GM12874 (cell line): ENCODE data around the gene ABCG4.

Experiments
- CTCF ChIP-seq: IDR thresholded peaks from 2 replicates; pipeline ENCODE4 v1.5.1; 2011; ENCODE audit warnings: low read depth, mild to moderate bottlenecking, control low read depth, low read length, moderate library complexity; ENCODE audit not compliant: insufficient read depth

The ABCG4 gene

GRCh38 chr11:119192111-119192510 lies 43.3 kb downstream of the ABCG4 start:
- no peak for TF ChIP-seq CTCF

- no peak for TF ChIP-seq CTCF
Observed at GRCh38 chr11:119193001-119193400, 44.1 kb downstream of the ABCG4 start.

- TF ChIP-seq CTCF: no peak
Observed at GRCh38 chr11:119193626-119194025, 44.8 kb downstream of the ABCG4 start.

GRCh38 chr11:119194811-119195440 lies 46.1 kb downstream of the ABCG4 start:
- no peak for TF ChIP-seq CTCF

- no peak for TF ChIP-seq CTCF
Observed at GRCh38 chr11:119195680-119196079, 46.8 kb downstream of the ABCG4 start.

GRCh38 chr11:119196833-119197483 lies 48.1 kb downstream of the ABCG4 start:
- peak; percentile 60 for TF ChIP-seq CTCF

GRCh38 chr11:119198925-119199324 lies 50.1 kb downstream of the ABCG4 start:
- no peak for TF ChIP-seq CTCF
